IPS-20b (cell line): ENCODE results near the gene CHST7.

ENCODE experiments used
- H3K27ac ChIP-seq: one replicate; pipeline ENCODE4 v1.5.1; 2013; ENCODE audit warnings: low read length
- H3K27me3 ChIP-seq: 2 replicates; pipeline ENCODE4 v1.6.1; 2013; ENCODE audit warnings: mild to moderate bottlenecking, low read length, inconsistent platforms; ENCODE audit not compliant: insufficient read depth
- H3K36me3 ChIP-seq: 2 replicates; pipeline ENCODE4 v1.6.1; 2013; ENCODE audit warnings: low read depth, mild to moderate bottlenecking, inconsistent platforms, low read length, moderate library complexity; ENCODE audit not compliant: insufficient read depth
- H3K4me1 ChIP-seq: 2 replicates; pipeline ENCODE4 v1.6.1; 2013; ENCODE audit warnings: mild to moderate bottlenecking, control low read depth, inconsistent platforms, low read length, moderate library complexity; ENCODE audit not compliant: insufficient read depth
- H3K4me3 ChIP-seq: 2 replicates; pipeline ENCODE4 v1.5.1; 2013; ENCODE audit warnings: mild to moderate bottlenecking, low read length, inconsistent platforms
- H3K9ac ChIP-seq: 2 replicates; pipeline ENCODE4 v1.6.1; 2013; ENCODE audit warnings: low read depth, mild to moderate bottlenecking, inconsistent platforms, low read length, moderate library complexity
- H3K9me3 ChIP-seq: 2 replicates; pipeline ENCODE4 v1.6.1; 2013; ENCODE audit warnings: mild to moderate bottlenecking, low read depth, low read length, inconsistent platforms; ENCODE audit not compliant: insufficient read depth

CHST7 gene

DNA sequence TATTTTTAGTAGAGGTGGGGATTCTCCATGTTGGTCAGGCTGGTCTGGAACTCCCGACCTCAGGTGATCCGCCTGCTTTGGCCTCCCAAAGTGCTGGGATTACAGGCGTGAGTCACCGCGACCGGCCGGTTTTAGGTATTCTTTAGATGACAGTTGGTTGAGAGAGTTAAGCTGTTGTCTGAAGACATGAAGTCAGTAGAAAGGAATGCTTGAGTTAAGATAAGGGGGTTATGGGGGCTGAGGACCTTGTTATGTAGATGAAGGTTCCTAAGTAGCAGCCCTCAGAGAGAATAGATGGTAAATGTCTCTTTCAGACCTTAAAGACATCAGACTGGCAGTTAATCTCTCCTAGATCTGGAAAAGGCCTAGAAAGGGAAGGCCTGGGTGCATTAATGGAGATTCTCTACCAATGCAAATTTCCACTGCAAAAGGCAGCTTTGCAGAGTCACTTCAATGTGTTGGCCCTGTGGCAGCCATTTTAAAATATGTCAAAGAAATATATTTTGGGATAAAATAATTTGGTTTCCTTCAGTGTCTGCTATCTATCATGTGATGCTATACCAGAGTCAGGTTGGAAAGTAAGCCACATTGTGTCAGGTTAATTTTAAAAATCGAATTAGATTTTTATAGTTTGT lies 22.0 kb upstream of the CHST7 start:
- Histone ChIP-seq H3K27ac (peak overlapping the region; percentile 25), H3K36me3 (peaks cover 18% of the 10 kb centered on the region; the same call in 1 of the 2 replicates), H3K4me3 (no peak overlapping the region), H3K27me3 (no peaks in the 10 kb centered on the region), H3K9me3 (no peaks in the 10 kb centered on the region), H3K4me1 (peaks cover 4% of the 10 kb centered on the region; the same call in 1 of the 2 replicates), H3K9ac (peak overlapping the region; percentile 75; the same call in 1 of the 2 replicates)

DNA sequence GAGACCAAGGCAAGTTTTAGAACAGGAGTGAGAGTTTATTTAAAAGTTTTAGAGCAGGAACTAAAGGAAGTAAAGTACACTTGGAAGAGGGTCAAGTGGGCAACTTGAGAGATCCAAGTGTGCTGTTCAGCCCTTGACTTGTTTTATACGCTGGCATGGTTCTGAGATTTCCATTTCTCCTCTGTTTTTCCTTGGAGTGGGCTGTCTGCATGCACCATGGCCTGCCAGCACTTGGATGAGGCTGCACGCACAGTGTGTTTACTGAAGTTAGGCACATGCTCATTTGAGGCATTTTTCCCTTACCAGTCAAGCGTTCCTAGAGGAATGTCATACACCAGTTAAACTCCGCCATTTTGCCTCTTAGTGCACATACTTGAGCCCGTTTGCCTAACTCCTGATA lies 19.6 kb upstream of the CHST7 start:
- Histone ChIP-seq H3K27ac (no peak overlapping the region), H3K4me3 (no peak overlapping the region), H3K9ac (no peak overlapping the region), H3K27me3 (no peaks in the 10 kb centered on the region), H3K9me3 (no peaks in the 10 kb centered on the region), H3K36me3 (no peaks in the 10 kb centered on the region), H3K4me1 (peaks cover 4% of the 10 kb centered on the region; the same call in 1 of the 2 replicates)

GRCh38 chrX:46554942-46555341 lies 18.6 kb upstream of the CHST7 start:
- H3K4me1 ChIP-seq: peaks cover 4% of the 10 kb centered on the region; the same call in 1 of the 2 replicates
- H3K9me3 ChIP-seq: no peaks in the 10 kb centered on the region
- no peak overlapping the region for H3K4me3 ChIP-seq
- H3K27ac ChIP-seq: no peak overlapping the region
- H3K36me3 ChIP-seq: no peaks in the 10 kb centered on the region
- no peak overlapping the region for H3K9ac ChIP-seq
- no peaks in the 10 kb centered on the region for H3K27me3 ChIP-seq

DNA sequence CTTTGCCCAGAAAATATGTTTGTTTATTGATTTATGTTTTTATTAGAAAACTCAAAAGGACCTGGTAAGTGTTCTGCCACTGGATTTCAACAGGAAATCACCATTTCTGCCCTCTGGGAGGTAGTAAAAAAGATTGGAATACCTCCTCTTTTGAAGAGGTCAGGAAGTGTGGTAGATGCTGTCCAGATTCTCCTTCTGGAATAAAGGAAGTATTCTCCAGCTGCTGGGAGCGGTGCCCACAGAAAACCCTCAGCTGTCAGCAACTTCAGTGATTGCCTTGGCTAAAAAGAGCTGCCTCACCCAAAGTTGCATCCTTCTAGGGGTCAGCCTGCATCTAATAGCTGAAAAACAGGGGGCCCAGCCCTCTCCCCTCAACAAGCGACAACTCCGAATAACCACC lies 14.5 kb upstream of the CHST7 start:
- Histone ChIP-seq H3K9ac (no peak overlapping the region), H3K27me3 (no peaks in the 10 kb centered on the region), H3K36me3 (no peaks in the 10 kb centered on the region), H3K9me3 (no peaks in the 10 kb centered on the region), H3K4me1 (no peaks in the 10 kb centered on the region), H3K27ac (no peak overlapping the region), H3K4me3 (no peak overlapping the region)

- H3K27ac ChIP-seq: no peak overlapping the region
- no peaks in the 10 kb centered on the region for H3K27me3 ChIP-seq
- H3K9ac ChIP-seq: no peak overlapping the region
- H3K4me3 ChIP-seq: no peak overlapping the region
- no peaks in the 10 kb centered on the region for H3K9me3 ChIP-seq
- no peaks in the 10 kb centered on the region for H3K36me3 ChIP-seq
- no peaks in the 10 kb centered on the region for H3K4me1 ChIP-seq
These were observed 11.5 kb upstream of the CHST7 start for GRCh38 chrX:46561824-46562657.

GRCh38 chrX:46567388-46567787 lies 6.2 kb upstream of the CHST7 start:
- no peak overlapping the region for H3K27ac ChIP-seq
- no peaks in the 10 kb centered on the region for H3K9me3 ChIP-seq
- H3K4me3 ChIP-seq: no peak overlapping the region
- no peaks in the 10 kb centered on the region for H3K36me3 ChIP-seq
- H3K27me3 ChIP-seq: no peaks in the 10 kb centered on the region
- H3K4me1 ChIP-seq: no peaks in the 10 kb centered on the region
- no peak overlapping the region for H3K9ac ChIP-seq

- no peaks in the 10 kb centered on the region for H3K36me3 ChIP-seq
- H3K9ac ChIP-seq: no peak overlapping the region
- H3K9me3 ChIP-seq: no peaks in the 10 kb centered on the region
- peaks cover 2% of the 10 kb centered on the region; the same call in 1 of the 2 replicates for H3K27me3 ChIP-seq
- H3K4me1 ChIP-seq: no peaks in the 10 kb centered on the region
- no peak overlapping the region for H3K27ac ChIP-seq
- no peak overlapping the region for H3K4me3 ChIP-seq
These were observed 3.9 kb upstream of the CHST7 start for GRCh38 chrX:46569621-46570020.

DNA sequence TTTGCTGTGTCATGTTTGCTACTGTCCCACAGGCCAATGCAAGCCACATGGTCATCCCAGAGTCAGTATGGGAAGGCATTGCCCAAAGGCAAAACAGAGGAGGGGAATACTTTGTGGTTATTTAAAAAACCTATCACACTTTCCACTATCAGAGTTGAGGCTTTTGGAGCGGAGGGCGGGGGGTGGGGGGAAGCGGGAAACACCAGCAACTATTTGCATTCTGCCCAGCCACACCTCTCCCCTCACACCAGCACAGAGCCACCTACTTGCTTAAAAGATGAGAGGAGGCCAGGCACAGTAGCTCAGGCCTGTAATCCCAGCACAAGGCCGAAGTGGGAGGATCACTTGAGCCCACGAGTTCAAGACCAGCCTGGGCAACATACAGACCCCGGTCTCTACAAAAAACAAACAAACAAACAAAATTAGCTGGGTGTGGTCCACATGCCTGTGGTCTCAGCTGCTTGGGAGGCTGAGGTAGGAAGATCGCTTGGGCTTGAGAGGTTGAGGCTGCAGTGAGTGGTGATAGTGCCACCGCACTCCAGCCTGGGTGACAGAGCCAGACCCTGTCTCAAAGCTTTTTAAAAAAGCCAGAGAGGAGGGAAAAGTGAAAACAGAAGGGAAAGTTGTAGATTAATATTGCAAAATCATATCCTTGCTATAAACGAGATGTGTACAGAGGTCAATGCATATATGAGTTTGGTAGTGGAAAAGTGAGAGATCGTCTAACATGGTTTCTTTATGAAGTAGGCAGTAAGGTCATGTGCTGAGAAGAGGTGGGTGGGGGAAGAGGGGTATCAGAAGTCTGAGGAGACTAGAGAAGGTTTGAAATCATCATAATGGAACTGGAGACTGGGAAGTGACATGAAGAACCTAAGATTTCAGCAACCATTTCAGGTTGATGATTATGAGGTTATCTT lies 1.9 kb upstream of the CHST7 start:
- Histone ChIP-seq H3K36me3 (no peaks in the 10 kb centered on the region), H3K9ac (no peak overlapping the region), H3K27me3 (peaks cover 18% of the 10 kb centered on the region; the same call in 1 of the 2 replicates), H3K4me3 (no peak overlapping the region), H3K27ac (no peak overlapping the region), H3K4me1 (no peaks in the 10 kb centered on the region; the same call in 1 of the 2 replicates), H3K9me3 (no peaks in the 10 kb centered on the region)

DNA sequence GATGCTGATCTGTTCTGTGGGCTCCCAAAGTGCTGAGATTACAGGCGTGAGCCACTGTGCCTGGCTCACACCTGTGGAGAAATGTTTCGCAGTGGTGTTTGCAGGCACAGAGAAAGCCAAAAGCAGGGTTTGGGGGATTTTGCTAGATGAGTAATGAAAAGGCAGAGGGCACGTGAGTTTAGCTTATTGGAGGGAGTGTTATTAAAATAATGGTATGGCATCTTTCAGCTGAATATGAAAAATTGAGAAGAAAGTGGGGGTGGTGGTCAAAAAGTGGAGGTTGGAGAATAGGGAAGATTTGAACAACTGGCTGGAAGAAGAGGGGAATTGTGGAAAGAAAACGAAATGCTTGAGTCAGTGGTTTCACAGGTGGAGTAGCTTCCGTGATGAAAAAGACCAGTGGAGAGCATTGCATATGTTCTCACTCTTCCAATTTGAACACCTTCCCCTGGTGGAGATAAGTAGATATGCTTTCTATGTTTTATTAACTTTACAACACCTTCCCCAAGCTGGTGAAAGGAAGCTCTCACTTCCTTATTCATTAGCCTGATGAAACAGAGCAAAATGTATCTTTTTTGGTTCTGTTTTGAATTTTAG lies 1.1 kb upstream of the CHST7 start:
- Histone ChIP-seq H3K4me3 (no peak overlapping the region), H3K9me3 (no peaks in the 10 kb centered on the region), H3K27me3 (peaks cover 18% of the 10 kb centered on the region; the same call in 1 of the 2 replicates), H3K9ac (no peak overlapping the region), H3K4me1 (no peaks in the 10 kb centered on the region; the same call in 1 of the 2 replicates), H3K36me3 (no peaks in the 10 kb centered on the region), H3K27ac (no peak overlapping the region)

GRCh38 chrX:46573892-46574773 lies 568 bp downstream of the CHST7 start:
- peak overlapping the region; percentile 73; the same call in 1 of the 2 replicates for H3K9ac ChIP-seq
- H3K36me3 ChIP-seq: peaks cover 3% of the 10 kb centered on the region; the same call in 1 of the 2 replicates
- peaks cover 18% of the 10 kb centered on the region; the same call in 1 of the 2 replicates for H3K27me3 ChIP-seq
- no peak overlapping the region for H3K27ac ChIP-seq
- H3K4me3 ChIP-seq: peak overlapping the region; percentile 89
- H3K4me1 ChIP-seq: no peaks in the 10 kb centered on the region; the same call in 1 of the 2 replicates
- H3K9me3 ChIP-seq: no peaks in the 10 kb centered on the region
